GM19467 (cell line): ENCODE results near the gene PDZD7.
"Not testable (repeated sequence)": the region's sequence is repeated elsewhere in the genome, so short reads cannot be mapped to it uniquely, and the experiment has no call there.

Experiments
- ATAC-seq: cut with Tn5 transposase; IDR thresholded peaks from one replicate; pipeline ENCODE4 v1.9.1; 2021; ENCODE audit warnings: mild to moderate bottlenecking, moderate library complexity; ENCODE audit not compliant: unreplicated experiment

The PDZD7 gene

GRCh38 chr10:100985336-100985735 is 45.6 kb downstream of the PDZD7 start:
- no peak for ATAC-seq

- no peak for ATAC-seq
These were observed 46.2 kb downstream of the PDZD7 start for GRCh38 chr10:100984672-100985177.

- no peak for ATAC-seq
These were observed 46.9 kb downstream of the PDZD7 start for GRCh38 chr10:100983868-100984671.

GRCh38 chr10:100982916-100983830 is 47.8 kb downstream of the PDZD7 start:
- ATAC-seq = no peak

GRCh38 chr10:100981178-100981772 is 49.7 kb downstream of the PDZD7 start:
- ATAC-seq = no peak

- no peak for ATAC-seq
These were observed 50.2 kb downstream of the PDZD7 start for GRCh38 chr10:100980711-100981110.

- no peak for ATAC-seq
These were observed 50.6 kb downstream of the PDZD7 start for GRCh38 chr10:100980311-100980710.

- ATAC-seq = no peak
These were observed 51.1 kb downstream of the PDZD7 start for GRCh38 chr10:100979791-100980272.

GRCh38 chr10:100978901-100979195 is 52.1 kb downstream of the PDZD7 start:
- ATAC-seq = no peak

- ATAC-seq = no peak
These were observed 52.6 kb downstream of the PDZD7 start for GRCh38 chr10:100978121-100978900.

GRCh38 chr10:100977436-100977835 is 53.5 kb downstream of the PDZD7 start:
- ATAC-seq = no peak

GRCh38 chr10:100976906-100977305 is 54.0 kb downstream of the PDZD7 start:
- ATAC-seq = no peak

- not testable (repeated sequence) for ATAC-seq
These were observed 55.5 kb downstream of the PDZD7 start for GRCh38 chr10:100975397-100975796.

- no peak for ATAC-seq
These were observed 57.9 kb downstream of the PDZD7 start for GRCh38 chr10:100972904-100973535.

GRCh38 chr10:100972115-100972903 is 58.6 kb downstream of the PDZD7 start:
- no peak for ATAC-seq

GRCh38 chr10:100970914-100971811 is 59.8 kb downstream of the PDZD7 start:
- no peak for ATAC-seq

GRCh38 chr10:100970076-100970913 is 60.6 kb downstream of the PDZD7 start:
- ATAC-seq = no peak
